Measurements from ENCODE around the gene GNA12.

GRCh38 chr7:2680256-2680655 lies 163.9 kb downstream of the GNA12 start:
- TF ChIP-seq CTCF (conservative IDR thresholded peaks at IDR 0.05) (no peak), ZFX (IDR thresholded peaks at IDR 0.05) (no peak)
